ENCODE data around the gene GPX7.
A peak's percentile ranks its signal among the peaks of the same experiment; 100 is the strongest.

The GPX7 gene

GRCh38 chr1:52588535-52588934 lies 13.6 kb upstream of the GPX7 start:
- DNase-seq, result no peak

- DNase-seq, result no peak
Measured at GRCh38 chr1:52590266-52590665, 11.9 kb upstream of the GPX7 start.

DNA sequence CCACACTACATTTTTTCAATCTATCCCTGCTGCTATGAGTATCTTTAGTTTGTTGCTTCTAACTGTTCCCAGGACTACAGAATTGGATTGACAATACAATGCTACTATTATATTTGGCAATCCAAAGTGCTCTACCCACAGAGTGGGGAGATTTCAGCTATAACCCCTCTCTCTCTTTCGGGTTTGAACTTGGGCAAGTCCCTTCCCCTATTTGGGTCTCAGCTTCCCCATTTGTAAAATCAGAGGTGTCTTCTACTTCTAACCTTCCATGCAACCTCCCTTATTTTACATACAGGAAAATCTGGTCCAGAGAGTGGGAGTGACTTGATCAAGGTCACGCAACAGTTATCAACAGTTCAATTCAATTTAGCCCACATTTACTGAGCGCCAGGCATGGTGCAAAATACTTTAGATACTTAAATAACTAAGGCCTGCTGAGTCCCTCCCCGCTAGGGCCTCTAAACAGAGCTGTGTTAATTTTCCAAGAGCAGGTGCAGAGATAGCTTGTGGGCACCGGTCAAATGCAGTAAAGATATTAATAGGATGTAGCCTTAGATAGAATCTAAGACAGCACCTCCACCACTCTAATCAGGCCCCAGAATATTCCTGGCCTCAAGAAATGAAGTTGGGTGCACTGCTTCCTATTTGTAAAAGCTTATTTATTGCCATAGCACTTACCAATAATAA lies 9.4 kb upstream of the GPX7 start:
- DNase-seq, result no peak

DNA sequence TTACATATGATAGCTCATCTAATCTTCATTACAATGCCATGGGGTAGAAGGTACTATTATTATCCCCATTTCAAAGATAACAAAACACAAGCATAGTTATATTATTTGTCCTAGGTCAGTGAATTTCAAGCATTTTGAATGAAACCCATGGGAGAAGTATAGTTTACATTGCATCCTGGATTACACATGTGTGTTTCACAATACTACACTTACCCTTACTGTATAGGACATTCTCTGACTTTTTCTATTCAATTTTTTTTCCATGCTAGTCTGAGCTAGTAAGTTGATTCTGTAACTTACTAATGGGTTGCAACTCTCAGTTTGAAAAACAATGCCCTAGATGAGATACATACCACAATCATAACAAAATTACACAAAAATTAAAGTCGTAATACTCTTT lies 8.7 kb upstream of the GPX7 start:
- DNase-seq, result no peak

DNA sequence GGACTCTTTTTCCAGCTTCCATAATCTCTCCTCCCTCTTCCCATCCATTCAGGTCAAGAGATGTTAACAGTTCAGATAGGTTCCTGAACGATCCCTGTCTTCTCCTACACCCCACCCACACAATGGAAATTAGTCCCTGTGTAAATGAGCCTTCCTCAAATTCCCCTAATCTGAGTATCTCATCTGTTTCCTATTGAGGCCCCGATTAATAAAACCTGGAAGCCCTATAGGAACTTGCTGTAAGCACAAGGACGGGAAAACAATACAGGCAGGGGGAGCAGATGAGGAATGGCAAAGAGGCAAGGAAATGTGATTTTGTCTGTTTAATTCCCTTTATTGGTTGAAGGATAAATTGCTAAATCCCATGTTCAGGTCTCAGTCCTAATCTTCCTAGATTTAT lies 7.1 kb upstream of the GPX7 start:
- no peak for DNase-seq

GRCh38 chr1:52597912-52598311 lies 4.3 kb upstream of the GPX7 start:
- DNase-seq, result no peak

DNA sequence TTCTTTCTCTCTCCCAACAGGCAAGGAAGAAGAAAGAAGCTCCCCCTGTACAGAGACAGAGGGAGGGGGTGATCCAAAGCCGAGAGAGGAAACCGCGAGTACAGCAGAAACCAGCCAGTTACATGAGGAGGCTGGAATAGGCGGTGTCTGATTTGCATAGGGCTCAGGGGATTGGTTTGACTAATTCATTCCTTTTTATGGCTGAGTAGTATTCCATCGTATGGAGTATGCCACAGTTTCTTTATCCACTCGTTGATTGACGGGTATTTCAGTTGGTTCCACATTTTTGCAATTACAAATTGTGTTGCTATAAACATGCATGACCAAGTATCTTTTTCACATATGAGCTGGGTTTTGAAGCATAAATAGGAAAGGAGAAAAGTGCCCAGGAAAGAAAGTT lies 3.4 kb upstream of the GPX7 start:
- DNase-seq, result no peak

GRCh38 chr1:52599236-52599635 lies 2.9 kb upstream of the GPX7 start:
- DNase-seq, result no peak

DNA sequence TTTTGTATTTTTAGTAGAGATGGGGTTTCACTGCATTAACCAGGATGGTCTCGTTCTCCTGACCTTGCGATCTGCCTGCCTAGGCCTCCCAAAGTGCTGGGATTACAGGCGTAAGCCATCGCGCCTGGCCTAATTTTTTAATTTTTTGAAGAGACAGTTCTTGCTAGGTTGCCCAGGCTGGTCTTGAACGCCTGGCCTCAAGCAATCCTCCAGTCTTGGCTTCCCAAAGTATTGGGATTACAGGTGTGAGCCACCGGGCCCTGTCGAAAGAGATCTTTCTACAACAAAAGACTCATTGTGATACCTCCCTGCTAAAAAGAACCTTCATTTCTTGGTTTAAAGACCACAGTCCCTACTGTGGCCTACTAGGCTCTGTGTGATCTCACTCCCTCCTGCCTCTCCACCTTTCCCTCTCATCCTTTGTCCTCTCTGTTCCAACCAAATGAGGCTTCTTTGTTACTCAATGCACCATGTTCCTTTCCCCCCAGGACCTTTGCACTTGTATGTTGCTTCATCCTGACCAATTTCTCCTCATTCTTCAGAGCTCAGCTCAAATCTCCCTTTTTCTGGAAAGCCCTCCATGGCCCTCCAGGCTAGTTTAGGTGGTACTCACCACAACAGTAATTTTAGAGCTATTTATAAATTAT lies 1.5 kb upstream of the GPX7 start:
- no peak for DNase-seq

GRCh38 chr1:52601519-52601918 lies 652 bp upstream of the GPX7 start:
- DNase-seq, result no peak

GRCh38 chr1:52602856-52603600 lies 857 bp downstream of the GPX7 start:
- DNase-seq, result no peak

GRCh38 chr1:52603630-52604029 lies 1.5 kb downstream of the GPX7 start:
- DNase-seq, result no peak

DNA sequence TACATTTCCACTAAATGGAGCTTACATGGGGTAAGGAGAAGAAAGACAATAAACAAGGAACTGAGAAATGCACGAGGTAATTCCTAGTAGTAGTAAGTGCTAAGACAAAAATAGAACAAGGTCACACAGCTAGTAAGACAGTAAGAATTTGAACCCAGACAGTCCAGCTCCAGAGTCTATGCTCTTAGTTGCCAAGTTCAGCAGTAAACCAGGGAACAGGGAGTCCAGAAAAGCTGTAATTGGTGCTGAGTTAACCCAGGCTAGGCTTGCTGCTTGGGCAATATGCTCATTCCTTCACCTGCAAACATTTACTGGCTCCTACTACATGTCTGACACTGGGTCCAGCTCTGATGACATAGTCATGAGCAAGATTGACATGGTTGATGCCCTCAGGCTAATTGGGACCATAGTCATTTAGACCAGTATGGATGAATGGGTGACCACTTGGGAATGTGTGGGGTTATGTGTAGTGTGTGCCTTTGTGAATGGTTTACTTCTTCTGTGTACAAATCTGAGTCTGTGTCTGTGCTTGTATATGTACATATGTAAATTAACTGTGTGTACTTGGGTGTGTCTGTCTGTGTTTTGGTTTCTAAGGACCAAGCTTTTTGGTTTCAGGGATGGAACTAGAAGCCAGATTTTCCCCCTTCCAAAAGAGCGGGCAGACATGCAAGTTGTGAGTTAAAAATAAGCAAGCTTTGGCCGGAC lies 2.0 kb downstream of the GPX7 start:
- no peak for DNase-seq

DNA sequence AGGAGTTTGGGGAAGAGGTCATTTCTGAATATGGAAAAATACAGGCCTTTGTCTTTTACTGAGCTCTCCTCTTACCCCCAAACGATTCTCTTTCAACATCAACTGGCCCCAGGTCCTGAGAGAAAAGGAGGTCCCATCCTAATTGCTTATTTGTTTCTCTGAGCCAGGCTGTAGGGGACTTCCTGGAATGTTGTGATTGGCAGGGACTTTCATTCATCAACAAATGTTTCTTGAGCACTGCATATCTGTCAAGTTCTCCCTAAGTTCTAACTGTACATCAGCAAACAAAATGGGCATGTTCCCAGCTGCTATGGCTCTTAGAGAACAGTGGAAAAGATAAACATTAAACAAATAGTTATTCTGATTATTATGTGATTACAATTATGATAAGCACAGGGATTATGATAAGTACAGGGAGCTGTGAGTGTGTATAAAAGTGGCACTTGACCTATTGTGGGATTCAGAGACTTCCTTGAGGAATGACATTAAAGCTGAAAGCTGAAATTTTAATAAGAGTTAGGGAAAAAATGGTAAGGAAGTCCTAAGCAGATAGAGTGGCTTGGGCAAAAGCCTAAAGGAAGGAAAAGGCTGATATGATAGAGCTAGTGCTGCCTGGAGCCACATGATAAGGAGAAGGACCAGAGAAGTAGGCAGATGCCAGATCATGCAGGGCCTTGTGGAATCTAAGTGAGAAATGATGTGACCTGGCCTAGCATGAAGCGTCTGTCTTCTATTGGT lies 11.6 kb downstream of the GPX7 start:
- DNase-seq, result no peak

DNA sequence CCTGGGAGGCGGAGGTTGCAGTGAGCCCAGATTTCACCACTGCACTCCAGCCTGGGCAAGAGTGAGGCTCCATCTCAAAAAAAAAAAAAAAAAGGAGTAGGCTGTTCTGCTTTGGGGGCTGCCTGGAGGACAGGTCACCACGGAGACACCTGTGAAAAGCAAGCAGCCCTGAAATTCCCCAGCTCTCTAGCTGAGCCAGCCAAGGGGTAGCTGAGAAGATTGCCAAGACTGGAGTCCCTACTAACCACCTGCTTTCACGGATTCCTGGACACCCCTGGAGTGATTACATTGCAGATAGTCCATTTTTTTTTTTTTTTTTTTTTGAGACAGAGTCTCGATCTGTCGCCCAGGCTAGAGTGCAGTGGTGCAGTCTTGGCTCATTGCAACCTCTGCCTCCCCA lies 12.5 kb downstream of the GPX7 start:
- no peak for DNase-seq

- DNase-seq, result no peak
Measured at GRCh38 chr1:52615489-52616042, 13.4 kb downstream of the GPX7 start.

DNA sequence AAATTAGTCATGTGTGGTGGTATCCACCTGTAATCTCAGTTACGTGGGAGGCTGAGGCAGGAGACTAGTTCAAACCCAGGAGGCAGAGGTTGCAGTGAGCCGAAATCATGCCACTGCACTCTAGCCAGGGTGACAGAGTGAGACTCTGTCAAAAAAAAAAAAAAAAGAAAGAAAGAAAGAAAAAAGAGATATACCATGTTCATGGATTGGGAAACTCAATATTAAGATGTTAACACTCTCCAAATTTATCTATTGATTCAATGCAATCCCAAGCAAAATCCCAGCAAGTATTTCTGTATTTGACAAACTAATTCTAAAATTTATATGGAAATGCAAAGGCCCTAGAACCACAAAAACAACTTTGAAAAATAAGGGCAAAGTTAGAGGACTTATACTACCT lies 19.8 kb downstream of the GPX7 start:
- no peak for DNase-seq

DNA sequence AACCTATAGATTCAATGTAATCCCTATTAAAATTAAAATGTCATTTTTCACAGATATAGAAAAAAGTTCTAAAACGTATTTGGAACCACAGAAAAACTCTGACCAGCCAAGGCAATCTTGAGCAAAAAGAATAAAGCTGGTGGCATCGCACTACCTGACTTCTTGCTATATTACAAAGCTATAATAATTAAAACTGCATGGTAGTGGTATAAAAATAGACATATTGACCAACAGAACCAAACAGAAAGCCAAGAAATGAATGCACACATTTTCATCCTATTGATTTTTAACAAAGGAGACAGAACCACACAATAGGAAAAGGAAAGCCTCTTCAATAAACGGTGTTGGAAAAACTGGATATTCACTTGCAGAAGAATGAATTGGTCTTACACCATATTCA lies 21.6 kb downstream of the GPX7 start:
- DNase-seq, result no peak

- DNase-seq, result no peak
Measured at GRCh38 chr1:52627028-52627427, 24.9 kb downstream of the GPX7 start.

DNA sequence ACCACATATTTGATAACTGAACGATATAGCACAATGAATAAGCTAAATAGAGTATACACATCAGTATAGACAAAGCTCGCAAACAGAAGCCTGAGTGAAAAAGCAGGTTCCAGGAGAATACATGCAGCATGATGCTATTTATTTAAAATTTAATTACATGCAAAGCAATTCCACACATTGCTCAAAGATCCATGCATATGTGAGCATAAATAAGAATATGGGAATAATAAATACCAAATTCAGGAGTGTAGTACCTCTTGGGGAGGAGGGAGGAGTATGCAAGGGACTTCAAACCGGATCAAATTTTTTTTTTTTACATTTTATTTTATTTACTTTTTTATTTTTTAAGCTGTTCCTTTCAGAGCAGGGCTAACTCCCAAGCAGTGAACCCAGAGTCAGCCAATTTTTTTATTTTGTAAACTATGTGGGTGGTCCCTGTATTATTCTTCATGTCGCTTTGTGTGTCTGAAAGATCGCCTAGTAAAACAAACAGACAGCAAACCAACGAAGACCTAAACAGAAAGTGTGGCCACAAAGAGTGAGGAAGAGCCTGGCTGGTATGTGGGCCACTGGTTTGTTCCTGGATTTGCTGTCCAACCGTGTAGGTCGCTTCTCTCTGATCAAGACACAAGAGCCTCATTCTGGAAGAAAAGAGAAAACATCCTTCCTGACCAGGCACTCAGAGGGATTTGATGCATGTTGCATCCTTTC lies 26.6 kb downstream of the GPX7 start:
- no peak for DNase-seq

DNA sequence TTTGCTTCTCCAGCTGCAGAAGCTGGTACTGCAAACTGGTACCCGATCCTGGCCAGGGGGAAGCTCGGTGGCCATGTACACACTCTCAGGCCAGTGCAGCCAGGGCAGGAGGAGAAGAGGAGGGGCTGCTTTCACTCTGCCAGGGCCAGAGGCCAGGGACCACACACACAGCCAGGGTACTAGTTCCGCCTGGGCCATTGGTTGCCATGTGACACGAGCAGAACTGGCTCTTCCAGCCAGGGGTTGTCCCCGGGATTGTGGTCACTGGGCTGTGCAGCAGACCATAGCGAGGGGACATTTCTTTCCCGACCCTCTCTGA lies 27.1 kb downstream of the GPX7 start:
- peak; percentile 23 for DNase-seq

DNA sequence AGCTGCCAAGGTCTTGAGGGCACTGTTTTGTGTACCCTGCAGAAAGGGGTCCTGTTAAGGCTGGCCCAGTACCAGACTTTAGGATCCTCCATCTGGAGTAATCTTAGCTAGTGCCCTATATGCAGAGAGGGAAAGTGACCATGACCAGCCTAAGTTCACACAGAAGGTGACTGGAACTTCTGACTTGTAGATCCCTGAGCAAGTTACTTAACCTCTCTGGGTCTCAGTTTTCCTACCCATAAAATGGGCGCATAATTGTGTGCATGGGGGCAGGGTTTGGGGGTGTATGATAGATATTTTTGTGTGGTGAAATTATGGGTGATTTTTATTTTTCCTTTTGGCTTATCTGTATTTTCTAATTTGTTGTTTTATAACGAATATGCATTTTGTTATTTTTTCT lies 27.5 kb downstream of the GPX7 start:
- no peak for DNase-seq
